RWPE1 (cell line): ENCODE results near the gene TBCD.

ENCODE experiments used
- CTCF ChIA-PET: fragments of 350-600 bp; sonication (Branson Sonifier 250); formaldehyde crosslinking; extraction: SDS; loops from one replicate; lab custom pipeline; 2021; lab: Yijun Ruan, JAX
- POLR2A ChIA-PET: fragments of 400-600 bp; formaldehyde crosslinking; extraction: SDS; loops from one replicate; lab custom pipeline; 2020; ENCODE audit warnings: antibody characterized with exemption; ENCODE audit not compliant: low non-redundant PET; lab: Yijun Ruan, JAX
- DNase-seq: peaks from one replicate; pipeline ENCODE4 v3.0.0; 2012; ENCODE audit warnings: low spot score
- H3K27ac ChIP-seq: fragments of 450-650 bp; 2 replicates; pipeline ENCODE4 v1.5.1; 2017
- CTCF ChIP-seq: fragments of 450-650 bp; conservative IDR thresholded peaks from 2 replicates; pipeline ENCODE4 v1.5.1; 2017; ENCODE audit warnings: low read depth, mild to moderate bottlenecking

TBCD gene

GRCh38 chr17:82897514-82898249, 145.8 kb downstream of the TBCD start:
- H3K27ac ChIP-seq, result no peak overlapping the region
- ChIA-PET CTCF (interaction anchor here (0.7 to 1.1 kb wide), 3 partner anchors 17 to 73 kb away, joined by 3 to 5 read pairs (median 4); no protein-coding TSS in a partner anchor), POLR2A (no interaction called here)
- no peak for TF ChIP-seq CTCF
- no peak for DNase-seq

- POLR2A ChIA-PET, result no interaction called here
- H3K27ac ChIP-seq, result no peak overlapping the region
- no peak for TF ChIP-seq CTCF
- no peak for DNase-seq
- CTCF ChIA-PET, result no interaction called here
Measured at GRCh38 chr17:82898976-82899514, 147.2 kb downstream of the TBCD start.

- H3K27ac ChIP-seq, result no peak overlapping the region
- no peak for TF ChIP-seq CTCF
- ChIA-PET POLR2A (no interaction called here), CTCF (no interaction called here)
- DNase-seq, result no peak
Measured at GRCh38 chr17:82899941-82900340, 148.1 kb downstream of the TBCD start.

- no peak for TF ChIP-seq CTCF
- H3K27ac ChIP-seq, result no peak overlapping the region
- CTCF ChIA-PET, result no interaction called here
- no peak for DNase-seq
- POLR2A ChIA-PET, result no interaction called here
Measured at GRCh38 chr17:82900741-82901140, 148.9 kb downstream of the TBCD start.

- no peak for TF ChIP-seq CTCF
- H3K27ac ChIP-seq, result no peak overlapping the region
- CTCF ChIA-PET, result no interaction called here
Measured at GRCh38 chr17:82901356-82901755, 149.5 kb downstream of the TBCD start.

GRCh38 chr17:82901856-82902255, 150.0 kb downstream of the TBCD start:
- H3K27ac ChIP-seq, result no peak overlapping the region
- DNase-seq, result no peak
- POLR2A ChIA-PET, result no interaction called here
- TF ChIP-seq CTCF, result no peak
- CTCF ChIA-PET, result no interaction called here

More at GRCh38 chr17:82901356-82901755, 149.5 kb downstream of the TBCD start:
- DNase-seq, result no peak
- POLR2A ChIA-PET, result no interaction called here
